ENCODE measurements around the gene USP3.

The USP3 gene

DNA sequence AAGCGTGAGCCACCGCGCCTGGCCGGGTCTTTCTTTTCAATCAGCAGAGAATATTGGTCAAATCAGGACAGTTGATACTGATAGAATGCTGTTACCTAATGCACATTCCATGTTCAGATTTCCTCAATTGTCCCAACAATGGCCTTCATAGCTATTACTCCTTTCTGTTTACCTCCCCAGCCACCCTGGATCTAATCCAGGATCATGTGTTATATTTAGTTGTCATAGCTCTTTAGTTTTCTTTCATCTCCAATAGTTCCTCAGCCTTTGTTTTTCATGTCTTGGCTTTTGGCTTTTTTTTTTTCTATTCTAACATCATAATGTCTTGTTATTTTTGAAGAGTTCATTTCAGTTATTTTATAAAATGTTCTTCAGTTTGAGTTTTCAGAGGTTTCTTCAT is 14.6 kb downstream of the USP3 start:
- TF ChIP-seq, protein P1, sequence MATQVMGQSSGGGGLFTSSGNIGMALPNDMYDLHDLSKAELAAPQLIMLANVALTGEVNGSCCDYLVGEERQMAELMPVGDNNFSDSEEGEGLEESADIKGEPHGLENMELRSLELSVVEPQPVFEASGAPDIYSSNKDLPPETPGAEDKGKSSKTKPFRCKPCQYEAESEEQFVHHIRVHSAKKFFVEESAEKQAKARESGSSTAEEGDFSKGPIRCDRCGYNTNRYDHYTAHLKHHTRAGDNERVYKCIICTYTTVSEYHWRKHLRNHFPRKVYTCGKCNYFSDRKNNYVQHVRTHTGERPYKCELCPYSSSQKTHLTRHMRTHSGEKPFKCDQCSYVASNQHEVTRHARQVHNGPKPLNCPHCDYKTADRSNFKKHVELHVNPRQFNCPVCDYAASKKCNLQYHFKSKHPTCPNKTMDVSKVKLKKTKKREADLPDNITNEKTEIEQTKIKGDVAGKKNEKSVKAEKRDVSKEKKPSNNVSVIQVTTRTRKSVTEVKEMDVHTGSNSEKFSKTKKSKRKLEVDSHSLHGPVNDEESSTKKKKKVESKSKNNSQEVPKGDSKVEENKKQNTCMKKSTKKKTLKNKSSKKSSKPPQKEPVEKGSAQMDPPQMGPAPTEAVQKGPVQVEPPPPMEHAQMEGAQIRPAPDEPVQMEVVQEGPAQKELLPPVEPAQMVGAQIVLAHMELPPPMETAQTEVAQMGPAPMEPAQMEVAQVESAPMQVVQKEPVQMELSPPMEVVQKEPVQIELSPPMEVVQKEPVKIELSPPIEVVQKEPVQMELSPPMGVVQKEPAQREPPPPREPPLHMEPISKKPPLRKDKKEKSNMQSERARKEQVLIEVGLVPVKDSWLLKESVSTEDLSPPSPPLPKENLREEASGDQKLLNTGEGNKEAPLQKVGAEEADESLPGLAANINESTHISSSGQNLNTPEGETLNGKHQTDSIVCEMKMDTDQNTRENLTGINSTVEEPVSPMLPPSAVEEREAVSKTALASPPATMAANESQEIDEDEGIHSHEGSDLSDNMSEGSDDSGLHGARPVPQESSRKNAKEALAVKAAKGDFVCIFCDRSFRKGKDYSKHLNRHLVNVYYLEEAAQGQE (IDR thresholded peaks at IDR 0.05; ENCODE audit: low read depth): no peak
- TF ChIP-seq FOXM1 (IDR thresholded peaks at IDR 0.05; ENCODE audit: borderline replicate concordance, low read depth): no peak
- TF ChIP-seq EGR1 (IDR thresholded peaks at IDR 0.05): no peak
- TF ChIP-seq RAD21 (IDR thresholded peaks at IDR 0.05; ENCODE audit: low read depth): no peak
- no peak for TF ChIP-seq EP300 (IDR thresholded peaks at IDR 0.05; ENCODE audit: borderline replicate concordance)
- no peak for TF ChIP-seq CEBPB (IDR thresholded peaks at IDR 0.05)
- no peak for TF ChIP-seq TAF1 (IDR thresholded peaks at IDR 0.05; ENCODE audit: low read depth)
- no peak for TF ChIP-seq ZBTB7A (IDR thresholded peaks at IDR 0.05; ENCODE audit: low read depth)
- TF ChIP-seq TEAD4 (IDR thresholded peaks at IDR 0.05): no peak
- TF ChIP-seq, protein P2, sequence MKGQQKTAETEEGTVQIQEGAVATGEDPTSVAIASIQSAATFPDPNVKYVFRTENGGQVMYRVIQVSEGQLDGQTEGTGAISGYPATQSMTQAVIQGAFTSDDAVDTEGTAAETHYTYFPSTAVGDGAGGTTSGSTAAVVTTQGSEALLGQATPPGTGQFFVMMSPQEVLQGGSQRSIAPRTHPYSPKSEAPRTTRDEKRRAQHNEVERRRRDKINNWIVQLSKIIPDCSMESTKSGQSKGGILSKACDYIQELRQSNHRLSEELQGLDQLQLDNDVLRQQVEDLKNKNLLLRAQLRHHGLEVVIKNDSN (IDR thresholded peaks at IDR 0.05): no peak
- TF ChIP-seq YY1 (IDR thresholded peaks at IDR 0.05; ENCODE audit: low read depth): no peak
- TF ChIP-seq, protein P3, sequence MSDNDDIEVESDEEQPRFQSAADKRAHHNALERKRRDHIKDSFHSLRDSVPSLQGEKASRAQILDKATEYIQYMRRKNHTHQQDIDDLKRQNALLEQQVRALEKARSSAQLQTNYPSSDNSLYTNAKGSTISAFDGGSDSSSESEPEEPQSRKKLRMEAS (IDR thresholded peaks at IDR 0.05): no peak
- no peak for TF ChIP-seq TCF12 (IDR thresholded peaks at IDR 0.05; ENCODE audit: low read depth)
- TF ChIP-seq NFIC (IDR thresholded peaks at IDR 0.05): no peak
- no peak for TF ChIP-seq CREB1 (IDR thresholded peaks at IDR 0.05; ENCODE audit: low read depth)

DNA sequence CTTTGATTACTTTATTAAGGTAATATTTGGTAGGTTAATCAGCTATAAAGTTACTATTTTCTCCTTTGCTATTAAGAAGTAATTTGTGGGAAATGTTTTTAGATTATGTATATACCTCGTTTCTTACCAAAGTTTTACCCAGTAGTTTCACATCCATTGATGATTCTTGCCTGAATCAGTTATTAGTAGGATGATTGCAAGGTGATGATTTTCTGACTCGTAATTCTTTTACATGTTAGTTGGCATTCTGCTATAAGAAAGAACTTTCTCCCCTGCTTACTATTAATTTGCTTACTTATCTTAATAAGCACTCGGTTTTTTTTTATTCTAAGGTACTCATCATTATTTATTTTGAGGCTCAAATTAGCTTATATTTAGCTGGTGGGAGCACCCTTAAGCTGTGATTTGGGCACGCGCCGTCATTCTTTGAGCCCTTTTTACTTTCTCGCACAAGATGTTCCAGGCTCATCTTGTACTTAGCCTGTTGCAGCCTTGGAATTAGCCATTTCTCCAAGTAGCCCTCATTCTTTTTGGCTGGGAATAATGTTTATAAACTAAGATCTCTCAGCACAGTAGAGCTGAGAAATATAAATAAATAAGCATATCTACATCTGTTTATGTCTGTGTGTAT is 15.3 kb downstream of the USP3 start:
- TF ChIP-seq RAD21 (IDR thresholded peaks at IDR 0.05; ENCODE audit: low read depth): no peak

DNA sequence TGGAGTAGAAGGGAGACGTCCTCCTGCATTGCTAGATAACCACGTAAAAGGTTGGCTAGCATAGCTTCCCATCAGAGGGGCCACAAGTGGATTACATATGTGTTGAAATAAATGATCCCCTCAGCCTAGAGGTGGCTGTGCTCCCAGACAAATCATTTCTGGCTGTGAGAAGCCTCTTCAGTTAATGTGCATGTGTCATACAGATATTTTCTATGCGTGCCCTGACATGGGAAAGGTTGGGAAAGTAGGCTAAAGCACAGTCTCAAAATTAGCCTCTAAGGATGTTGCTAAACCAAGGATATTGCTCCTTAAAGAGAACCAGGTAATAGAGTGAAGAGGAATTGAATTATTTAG is 17.8 kb downstream of the USP3 start:
- TF ChIP-seq, protein P3 (IDR thresholded peaks at IDR 0.05): no peak

DNA sequence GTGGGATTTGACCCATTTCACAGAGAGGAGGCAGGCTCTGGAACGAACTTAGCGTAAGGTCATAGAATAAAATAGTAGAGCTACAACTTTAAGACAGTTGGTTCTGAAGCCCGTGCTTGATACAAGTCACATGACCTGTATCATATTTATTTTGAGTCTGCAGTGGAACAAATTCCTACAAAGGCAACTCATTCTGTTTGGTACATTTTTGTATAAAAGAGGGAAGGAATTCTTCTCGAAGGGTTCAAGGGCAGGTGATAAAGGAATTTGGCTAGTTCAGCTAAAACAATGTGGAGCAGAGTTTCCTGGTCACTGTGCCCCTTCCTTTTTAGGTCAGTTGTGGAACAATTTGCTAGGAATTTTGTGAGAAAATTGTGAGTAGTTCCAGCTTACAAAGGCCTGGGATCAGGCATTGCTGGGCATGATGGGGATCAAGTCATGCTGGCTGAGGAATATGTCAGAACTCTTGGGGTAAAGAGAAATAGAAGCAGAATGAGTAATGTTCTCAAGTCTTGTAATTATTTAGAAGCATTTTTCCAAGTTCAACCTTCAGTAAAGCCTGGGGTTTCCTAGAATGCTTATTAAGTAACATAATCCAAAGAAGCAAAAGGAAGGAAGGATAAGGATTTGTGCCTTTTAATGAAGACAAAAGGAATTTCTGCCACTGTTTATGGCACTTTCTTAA is 19.1 kb downstream of the USP3 start:
- TF ChIP-seq CREB1 (IDR thresholded peaks at IDR 0.05; ENCODE audit: low read depth): no peak
- TF ChIP-seq, protein P2 (IDR thresholded peaks at IDR 0.05): peak; percentile 38; the same call in 1 of the 2 replicates

DNA sequence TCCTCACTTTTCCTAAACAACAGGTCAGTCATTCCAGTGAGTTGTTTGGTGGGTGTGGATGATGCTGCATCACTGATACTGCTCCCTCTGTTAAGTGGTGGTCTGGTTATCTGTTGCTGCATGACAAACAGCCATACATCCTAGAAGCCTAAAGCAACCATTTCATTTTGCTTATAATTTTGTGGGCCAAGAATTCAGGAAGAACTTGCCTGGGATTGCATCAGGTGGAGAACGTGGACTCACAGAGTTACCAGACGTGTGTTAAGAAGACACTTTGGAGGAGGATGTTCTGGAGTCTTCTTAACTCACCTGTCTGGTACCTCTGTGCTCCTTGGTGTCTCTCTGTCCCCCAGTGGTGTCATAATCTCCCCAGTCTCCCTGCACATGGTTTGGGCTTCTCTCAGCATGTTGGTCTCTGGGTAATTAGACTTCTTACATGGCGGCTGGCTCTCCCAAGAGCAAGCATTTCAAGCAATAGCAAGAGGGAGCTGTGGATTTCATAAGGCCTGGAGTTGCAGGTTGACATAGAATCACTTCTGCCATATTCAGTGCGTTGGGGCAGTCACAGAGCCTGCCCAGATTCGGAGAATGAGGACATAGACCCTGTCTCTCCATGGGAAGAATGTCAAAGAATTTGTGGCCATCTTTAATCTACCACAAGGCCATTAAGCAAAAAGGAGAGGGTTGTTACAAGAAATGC is 20.1 kb downstream of the USP3 start:
- TF ChIP-seq FOXM1 (IDR thresholded peaks at IDR 0.05; ENCODE audit: borderline replicate concordance, low read depth) (no peak), TCF12 (IDR thresholded peaks at IDR 0.05; ENCODE audit: low read depth) (no peak), TEAD4 (IDR thresholded peaks at IDR 0.05) (no peak)
- TF ChIP-seq, protein P1 (IDR thresholded peaks at IDR 0.05; ENCODE audit: low read depth): no peak

DNA sequence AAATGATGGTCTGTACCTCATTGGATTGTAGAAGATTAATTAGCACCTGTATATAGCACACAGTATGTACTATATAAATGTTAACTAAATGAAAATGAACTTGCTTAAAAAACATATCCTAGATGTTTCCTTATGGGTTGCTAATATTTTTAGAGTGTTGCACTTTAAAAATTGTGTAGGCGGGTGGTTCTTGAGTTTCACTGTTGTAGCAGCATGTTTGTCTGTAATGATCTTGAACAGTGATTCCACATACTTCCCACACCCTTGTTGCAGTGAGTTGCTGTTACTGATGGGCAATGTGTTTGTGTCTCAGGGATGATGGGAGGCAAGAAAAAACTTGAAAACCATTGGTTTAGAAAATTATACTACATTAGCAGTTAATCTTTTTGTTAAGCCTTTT is 22.0 kb downstream of the USP3 start:
- TF ChIP-seq, protein P2 (IDR thresholded peaks at IDR 0.05): no peak
- TF ChIP-seq TCF12 (IDR thresholded peaks at IDR 0.05; ENCODE audit: low read depth) (no peak), ZBTB7A (IDR thresholded peaks at IDR 0.05; ENCODE audit: low read depth) (no peak), FOXM1 (IDR thresholded peaks at IDR 0.05; ENCODE audit: borderline replicate concordance, low read depth) (no peak)
